HUES6 (cell line): ENCODE results near the gene NEO1.

Source experiments
- H3K27ac ChIP-seq: 2 replicates; pipeline ENCODE4 v1.7.0; 2013; ENCODE audit warnings: low read depth, mild to moderate bottlenecking, low read length, inconsistent platforms
- H3K27me3 ChIP-seq: 2 replicates; pipeline ENCODE4 v1.6.1; 2013; ENCODE audit warnings: low read length; ENCODE audit not compliant: control insufficient read depth, insufficient read depth
- H3K36me3 ChIP-seq: 2 replicates; pipeline ENCODE4 v1.6.1; 2013; ENCODE audit warnings: low read length; ENCODE audit not compliant: control insufficient read depth, insufficient read depth
- H3K4me1 ChIP-seq: 2 replicates; pipeline ENCODE4 v1.6.1; 2013; ENCODE audit warnings: low read length; ENCODE audit not compliant: control insufficient read depth, insufficient read depth
- H3K4me3 ChIP-seq: 2 replicates; pipeline ENCODE4 v1.5.1; 2013; ENCODE audit warnings: low read depth, low read length
- H3K9ac ChIP-seq: one replicate; pipeline ENCODE4 v1.6.1; 2013; ENCODE audit warnings: mild to moderate bottlenecking, low read length
- H3K9me3 ChIP-seq: 2 replicates; pipeline ENCODE4 v1.6.1; 2013; ENCODE audit warnings: low read depth, low read length; ENCODE audit not compliant: control insufficient read depth, insufficient read depth

The NEO1 gene

GRCh38 chr15:73344056-73344455 lies 291.8 kb downstream of the NEO1 start:
- Histone ChIP-seq H3K9ac (no peak overlapping the region), H3K36me3 (peaks cover 7% of the 10 kb centered on the region; the same call in 1 of the 2 replicates), H3K27ac (no peak overlapping the region), H3K9me3 (no peaks in the 10 kb centered on the region), H3K27me3 (no peaks in the 10 kb centered on the region), H3K4me1 (peaks cover 6% of the 10 kb centered on the region; the same call in 1 of the 2 replicates), H3K4me3 (no peak overlapping the region)

- Histone ChIP-seq H3K36me3 (peaks cover 7% of the 10 kb centered on the region; the same call in 1 of the 2 replicates), H3K27ac (no peak overlapping the region), H3K4me3 (no peak overlapping the region), H3K27me3 (no peaks in the 10 kb centered on the region), H3K9ac (no peak overlapping the region), H3K9me3 (no peaks in the 10 kb centered on the region), H3K4me1 (peaks cover 6% of the 10 kb centered on the region; the same call in 1 of the 2 replicates)
These were observed 293.4 kb downstream of the NEO1 start for GRCh38 chr15:73345658-73346057.

DNA sequence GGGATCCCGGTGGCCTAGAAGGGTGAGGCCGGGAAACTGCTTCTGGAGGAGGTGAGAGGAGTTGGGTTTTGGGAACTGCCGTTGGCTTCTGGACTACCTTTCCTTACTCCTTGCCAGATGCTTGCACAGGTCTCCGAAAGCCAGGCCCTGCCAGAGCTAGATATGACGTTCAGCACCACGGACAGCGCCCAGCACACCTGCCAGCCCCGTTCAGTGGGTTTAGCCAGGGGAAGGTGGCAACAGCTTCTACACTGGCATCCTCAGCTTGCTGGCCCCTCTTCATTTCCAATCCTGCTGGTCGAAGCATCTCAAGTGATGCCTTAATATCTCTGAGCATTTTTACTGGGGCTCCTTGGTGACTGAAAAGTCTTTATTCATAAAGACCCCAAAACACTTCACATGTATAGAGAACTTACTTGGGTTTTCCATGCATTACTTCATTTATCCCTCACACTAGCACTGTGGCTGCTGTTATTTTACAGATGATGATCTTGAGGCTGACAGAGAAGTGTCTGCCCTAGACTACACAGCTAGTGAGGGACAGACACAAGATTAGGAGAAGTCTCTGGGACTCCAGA lies 294.6 kb downstream of the NEO1 start:
- H3K27ac ChIP-seq = no peak overlapping the region
- H3K9ac ChIP-seq = no peak overlapping the region
- H3K4me3 ChIP-seq = no peak overlapping the region
- H3K4me1 ChIP-seq = peaks cover 6% of the 10 kb centered on the region; the same call in 1 of the 2 replicates
- H3K27me3 ChIP-seq = no peaks in the 10 kb centered on the region; the same call in 1 of the 2 replicates
- H3K9me3 ChIP-seq = no peaks in the 10 kb centered on the region
- H3K36me3 ChIP-seq = peaks cover 7% of the 10 kb centered on the region; the same call in 1 of the 2 replicates

DNA sequence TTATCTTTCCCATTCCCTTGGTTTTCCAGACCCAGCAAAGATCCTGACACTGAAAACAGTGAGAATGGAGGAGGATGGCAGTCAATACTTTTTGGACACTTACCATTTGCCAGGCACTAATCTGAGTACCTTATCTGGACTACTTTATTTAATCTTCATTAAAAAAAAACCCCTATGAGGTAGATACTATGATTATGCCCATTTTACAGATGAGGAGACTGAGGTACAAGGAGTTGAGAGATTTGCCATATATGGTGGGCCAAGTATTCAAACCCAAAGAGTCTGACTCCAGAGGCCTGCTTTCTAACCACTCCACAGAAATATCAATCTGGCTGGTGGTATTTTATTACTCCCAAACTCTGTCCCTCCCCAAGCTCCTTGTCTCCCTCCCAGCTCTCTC lies 296.9 kb downstream of the NEO1 start:
- Histone ChIP-seq H3K9ac (no peak overlapping the region), H3K36me3 (no peaks in the 10 kb centered on the region), H3K4me1 (peaks cover 10% of the 10 kb centered on the region), H3K27ac (no peak overlapping the region), H3K9me3 (no peaks in the 10 kb centered on the region), H3K27me3 (no peaks in the 10 kb centered on the region; the same call in 1 of the 2 replicates), H3K4me3 (no peak overlapping the region)

DNA sequence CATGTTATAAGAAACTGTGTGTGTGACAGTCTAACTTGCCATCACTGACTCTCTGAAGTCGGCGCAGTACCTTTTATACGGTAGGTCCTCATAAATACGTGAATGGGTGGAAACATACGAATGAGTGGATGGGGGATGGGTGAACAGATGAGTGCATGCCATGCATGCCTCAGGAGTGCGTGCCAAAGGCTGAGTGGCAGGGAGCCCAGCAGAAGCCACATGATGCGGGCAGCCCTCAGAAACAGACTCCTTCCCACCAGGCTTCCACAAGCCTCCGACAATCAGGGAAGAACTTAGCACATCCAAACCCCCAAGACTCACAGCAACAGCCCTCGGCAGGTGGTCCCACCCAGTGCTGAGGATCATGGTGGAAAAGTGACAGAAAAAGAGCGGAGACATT lies 299.8 kb downstream of the NEO1 start:
- no peak overlapping the region for H3K27ac ChIP-seq
- H3K4me1 ChIP-seq = peaks cover 14% of the 10 kb centered on the region
- H3K9me3 ChIP-seq = no peaks in the 10 kb centered on the region
- H3K4me3 ChIP-seq = no peak overlapping the region
- no peaks in the 10 kb centered on the region for H3K36me3 ChIP-seq
- H3K9ac ChIP-seq = no peak overlapping the region
- H3K27me3 ChIP-seq = no peaks in the 10 kb centered on the region; the same call in 1 of the 2 replicates

DNA sequence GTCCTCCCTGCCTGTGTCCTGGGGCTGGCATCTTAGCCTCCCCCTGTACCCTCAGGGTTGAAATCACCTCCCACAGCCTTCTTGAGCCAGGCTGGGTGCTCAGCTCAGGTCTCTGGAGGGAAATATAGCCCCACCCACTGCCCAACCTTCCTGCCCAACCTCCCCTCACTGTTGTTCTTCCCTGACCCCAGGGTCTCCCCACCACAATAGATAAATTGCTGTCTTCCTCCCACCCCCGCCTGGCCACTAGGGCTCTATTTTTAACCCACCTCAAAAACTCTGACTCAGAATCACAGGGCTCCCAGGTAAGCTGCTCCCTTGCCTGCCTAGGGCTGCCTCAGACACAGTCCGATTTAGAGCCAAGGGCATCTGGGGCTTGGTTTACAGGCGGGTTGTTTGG lies 301.5 kb downstream of the NEO1 start:
- Histone ChIP-seq H3K36me3 (no peaks in the 10 kb centered on the region), H3K9me3 (no peaks in the 10 kb centered on the region), H3K4me1 (peaks cover 9% of the 10 kb centered on the region), H3K9ac (no peak overlapping the region), H3K27ac (no peak overlapping the region), H3K27me3 (no peaks in the 10 kb centered on the region; the same call in 1 of the 2 replicates), H3K4me3 (no peak overlapping the region)

DNA sequence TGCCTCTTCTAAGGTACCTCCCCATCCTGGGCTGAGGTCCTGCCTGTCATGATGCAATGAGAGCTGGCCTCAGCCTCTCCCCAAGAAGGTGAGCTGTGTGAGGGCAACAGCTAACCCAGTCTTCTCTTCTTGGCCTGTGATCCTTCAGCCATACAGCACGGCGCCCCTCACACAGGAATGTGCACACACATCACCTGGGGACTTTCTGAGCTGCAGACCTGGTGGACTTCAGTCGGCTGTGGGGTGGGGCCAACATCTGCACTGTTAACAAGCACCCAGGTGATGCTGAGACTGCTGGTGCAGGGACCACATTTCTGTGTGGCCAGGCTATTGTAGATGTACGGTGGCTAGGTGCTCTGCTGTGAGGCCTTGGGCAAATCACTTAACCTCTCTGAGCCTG lies 302.0 kb downstream of the NEO1 start:
- H3K27me3 ChIP-seq = no peaks in the 10 kb centered on the region; the same call in 1 of the 2 replicates
- H3K27ac ChIP-seq = no peak overlapping the region
- no peaks in the 10 kb centered on the region for H3K9me3 ChIP-seq
- H3K36me3 ChIP-seq = no peaks in the 10 kb centered on the region
- no peak overlapping the region for H3K9ac ChIP-seq
- H3K4me3 ChIP-seq = no peak overlapping the region
- peaks cover 8% of the 10 kb centered on the region for H3K4me1 ChIP-seq
